Right atrium auricular region (tissue), 2 donors: ENCODE results near the gene PRF1. TPM values are rescaled to one million over a fixed set of nuclear protein-coding genes. Genes with fewer than 3 reads are reported as not detected.
"Not testable (repeated sequence)": the region's sequence is repeated elsewhere in the genome, so short reads cannot be mapped to it uniquely, and the experiment has no call there.

ENCODE experiments used
- DNase-seq: peaks from one replicate; pipeline ENCODE4 v3.0.0-alpha.2; 2019; ENCODE audit warnings: low spot score
- H3K27ac ChIP-seq, 2 donors: fragments of 200-600 bp; sonication (generic); 1 replicate in 1 of 2; 2 replicates in 1 of 2; pipeline ENCODE4 v1.5.1; 2016 to 2019
- H3K27me3 ChIP-seq, 2 donors: fragments of 200-600 bp; sonication (generic); one replicate each; pipeline versions ENCODE4 v1.5.1 to v1.6.0; 2017 to 2019
- H3K36me3 ChIP-seq: fragments of 200-600 bp; sonication (generic); one replicate; pipeline ENCODE4 v1.5.1; 2016
- H3K4me1 ChIP-seq, 2 donors: fragments of 200-600 bp; sonication (generic); one replicate each; pipeline versions ENCODE4 v1.5.1 to v1.6.0; 2017 to 2019
- H3K4me3 ChIP-seq, 2 donors: fragments of 200-600 bp; sonication (generic); 1 replicate in 1 of 2; 2 replicates in 1 of 2; pipeline ENCODE4 v1.5.1; 2017 to 2019; ENCODE audit warnings: mild to moderate bottlenecking in 1 of 2, moderate library complexity in 1 of 2
- H3K9me3 ChIP-seq, 2 donors: fragments of 200-600 bp; sonication (generic); one replicate each; pipeline ENCODE4 v1.5.1; 2019
- CTCF ChIP-seq, 2 donors: fragments of 200-600 bp; sonication (generic); IDR thresholded peaks; one replicate each; pipeline ENCODE4 v1.5.1; 2019; ENCODE audit warnings: antibody characterized with exemption in 2 of 2
- total RNA-seq, 2 donors: library from RNA; depleted of rRNA; stranded (reverse); fragments of >200 nt; gene quantifications; one replicate each; pipeline ENCODE4 v1.1.0, GENCODE V29; 2016

The PRF1 gene
- total RNA-seq, 2 donors from 2014 or later: 1.1 to 1.4 TPM

DNA sequence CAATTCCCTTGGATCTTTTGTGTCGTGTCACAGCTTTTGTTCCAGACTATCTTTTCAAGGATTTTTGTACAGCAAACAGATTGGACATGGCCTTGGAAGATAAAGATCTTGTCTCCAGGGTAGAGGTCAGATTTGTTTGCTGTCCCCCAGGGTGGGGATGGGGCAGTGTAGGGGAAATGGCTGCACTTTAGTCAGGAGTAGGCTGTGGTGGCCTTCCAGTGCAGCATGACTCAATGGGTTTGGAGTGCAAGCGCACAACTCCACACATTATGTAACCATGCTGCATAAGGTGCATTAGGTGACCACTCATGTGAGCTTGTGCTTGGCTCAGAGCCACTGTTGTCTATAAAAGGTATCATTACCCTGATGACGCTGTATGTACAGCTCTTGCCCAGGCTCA is 45.9 kb upstream of the PRF1 start:
- no peak overlapping the region for H3K4me3 ChIP-seq
- peaks cover 0 to 9% of the 10 kb centered on the region in 2 donors for H3K4me1 ChIP-seq
- no peak for TF ChIP-seq CTCF (IDR thresholded peaks at IDR 0.05)
- no peak for DNase-seq
- H3K9me3 ChIP-seq: no peaks in the 10 kb centered on the region
- no peaks in the 10 kb centered on the region for H3K36me3 ChIP-seq
- no peaks in the 10 kb centered on the region for H3K27me3 ChIP-seq
- no peak overlapping the region for H3K27ac ChIP-seq

GRCh38 chr10:70647086-70647485 is 44.5 kb upstream of the PRF1 start:
- H3K4me3 ChIP-seq: no peak overlapping the region
- DNase-seq: no peak
- no peaks in the 10 kb centered on the region for H3K9me3 ChIP-seq
- no peak for TF ChIP-seq CTCF (IDR thresholded peaks at IDR 0.05)
- no peaks in the 10 kb centered on the region for H3K36me3 ChIP-seq
- H3K4me1 ChIP-seq: no peaks in the 10 kb centered on the region
- H3K27ac ChIP-seq: no peak overlapping the region
- H3K27me3 ChIP-seq: no peaks in the 10 kb centered on the region

GRCh38 chr10:70644959-70645358 is 42.4 kb upstream of the PRF1 start:
- H3K27me3 ChIP-seq, H3K4me3 ChIP-seq, H3K4me1 ChIP-seq, H3K36me3 ChIP-seq, DNase-seq, H3K27ac ChIP-seq, H3K9me3 ChIP-seq: not testable (repeated sequence)

DNA sequence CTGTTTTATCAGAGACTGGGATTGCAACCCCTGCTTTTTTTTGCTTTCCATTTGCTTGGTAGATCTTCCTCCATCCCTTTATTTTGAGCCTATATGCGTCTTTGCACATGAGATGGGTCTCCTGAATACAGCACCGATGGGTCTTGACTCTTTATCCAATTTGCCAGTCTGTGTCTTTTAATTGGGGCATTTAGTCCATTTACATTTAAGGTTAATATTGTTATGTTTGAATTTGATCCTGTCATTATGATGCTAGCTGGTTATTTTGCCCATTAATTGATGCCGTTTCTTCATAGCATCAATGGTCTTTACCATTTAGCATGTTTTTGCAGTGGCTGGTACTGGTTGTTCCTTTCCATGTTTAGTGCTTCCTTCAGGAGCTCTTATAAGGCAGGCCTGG is 40.7 kb upstream of the PRF1 start:
- DNase-seq, H3K27me3 ChIP-seq: not testable (repeated sequence)

GRCh38 chr10:70639640-70640383 is 37.3 kb upstream of the PRF1 start:
- H3K9me3 ChIP-seq, H3K27me3 ChIP-seq, H3K36me3 ChIP-seq, DNase-seq, H3K4me3 ChIP-seq, H3K27ac ChIP-seq, H3K4me1 ChIP-seq: not testable (repeated sequence)

More for the DNA sequence above, 40.7 kb upstream of the PRF1 start:
- H3K36me3 ChIP-seq, H3K9me3 ChIP-seq, H3K4me1 ChIP-seq, H3K27ac ChIP-seq, H3K4me3 ChIP-seq: not testable (repeated sequence)

DNA sequence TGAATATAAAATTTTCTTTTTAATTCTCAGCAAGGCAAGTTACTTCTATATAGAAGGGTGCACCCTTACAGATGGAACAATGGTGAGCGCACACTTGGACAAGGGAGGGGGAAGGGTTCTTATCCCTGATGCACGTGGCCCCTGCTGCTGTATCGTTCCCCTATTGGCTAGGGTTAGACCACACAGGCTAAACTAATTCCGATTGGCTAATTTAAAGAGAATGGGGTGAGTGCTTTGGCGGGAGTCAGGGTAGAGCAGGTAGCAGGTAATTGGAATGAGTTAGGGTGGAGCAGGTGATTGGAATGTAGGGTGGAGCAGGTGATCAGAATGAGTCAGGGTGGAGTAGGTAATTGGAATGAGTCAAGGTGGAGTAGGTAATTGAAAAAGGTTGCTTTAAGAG is 32.0 kb upstream of the PRF1 start:
- H3K9me3 ChIP-seq, H3K4me1 ChIP-seq, H3K4me3 ChIP-seq, H3K27ac ChIP-seq, DNase-seq, H3K36me3 ChIP-seq, H3K27me3 ChIP-seq: not testable (repeated sequence)

- no peak overlapping the region for H3K27ac ChIP-seq
- H3K4me3 ChIP-seq: no peak overlapping the region
- TF ChIP-seq CTCF (IDR thresholded peaks at IDR 0.05): no peak
- no peaks in the 10 kb centered on the region for H3K4me1 ChIP-seq
- no peak for DNase-seq
- no peaks in the 10 kb centered on the region for H3K36me3 ChIP-seq
- peaks cover 0 to 6% of the 10 kb centered on the region in 2 donors for H3K9me3 ChIP-seq
- H3K27me3 ChIP-seq: no peaks in the 10 kb centered on the region
These were observed 31.5 kb upstream of the PRF1 start for GRCh38 chr10:70634011-70634410.

DNA sequence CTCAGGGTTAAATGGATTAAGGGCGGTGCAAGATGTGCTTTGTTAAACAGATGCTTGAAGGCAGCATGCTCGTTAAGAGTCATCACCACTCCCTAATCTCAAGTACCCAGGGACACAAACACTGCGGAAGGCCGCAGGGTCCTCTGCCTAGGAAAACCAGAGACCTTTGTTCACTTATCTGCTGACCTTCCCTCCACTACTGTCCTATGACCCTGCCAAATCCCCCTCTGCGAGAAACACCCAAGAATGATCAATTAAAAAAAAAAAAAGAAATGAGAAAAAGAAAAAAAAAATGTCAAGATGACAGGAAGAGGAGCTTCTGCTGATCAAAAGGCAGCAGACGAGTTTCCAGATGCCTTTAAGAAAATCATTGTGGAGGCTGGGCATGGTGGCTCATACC is 29.2 kb upstream of the PRF1 start:
- not testable (repeated sequence) for H3K36me3 ChIP-seq, H3K27me3 ChIP-seq, H3K27ac ChIP-seq, H3K4me1 ChIP-seq, H3K4me3 ChIP-seq, DNase-seq
- peaks cover 0 to 23% of the 10 kb centered on the region in 2 donors for H3K9me3 ChIP-seq
